B cell (primary cell): Measurements from ENCODE around the gene DAO. TPM values are rescaled to one million over a fixed set of nuclear protein-coding genes. Genes with fewer than 3 reads are reported as not detected.

Experiments used
- ATAC-seq: fragments of 200-7000 bp; cut with Tn5 transposase; one replicate; pipeline ENCODE4 v1.10.0; 2021; ENCODE audit warnings: low read depth, mild to moderate bottlenecking, moderate number of reproducible peaks, moderate library complexity
- CTCF ChIA-PET: fragments of 350-600 bp; sonication (Branson Sonifier 250); formaldehyde crosslinking; loops from one replicate; lab custom pipeline; 2021; ENCODE audit warnings: antibody characterized with exemption, inconsistent platforms; lab: Charles Lee
- POLR2A ChIA-PET: fragments of 350-600 bp; sonication (Branson Sonifier 250); formaldehyde crosslinking; loops from one replicate; lab custom pipeline; 2021; ENCODE audit warnings: antibody characterized with exemption; lab: Charles Lee
- DNase-seq: peaks from one replicate; pipeline ENCODE4 v3.0.0; 2013
- H2AFZ ChIP-seq: 2 replicates; pipeline ENCODE4 v1.6.1; 2012; ENCODE audit warnings: mild to moderate bottlenecking, low read depth, low read length; ENCODE audit not compliant: insufficient read depth, poor library complexity, severe bottlenecking
- H3K27ac ChIP-seq, 2 donors: 1 replicate in 1 of 2; 2 replicates in 1 of 2; pipeline ENCODE4 v1.5.1; 2012 to 2013; ENCODE audit warnings: low read length in 2 of 2, mild to moderate bottlenecking in 2 of 2, moderate library complexity in 1 of 2
- H3K27me3 ChIP-seq, 4 experiments: fragments of 200-600 bp in 1 of 4; sonication (generic) in 1 of 4; replicated peaks in 1 of 4; 1 replicate in 2 of 4; 2 replicates in 2 of 4; pipeline versions ENCODE4 v1.6.1 to v1.7.0; 2013 to 2016; ENCODE audit warnings: low read length in 3 of 4, mild to moderate bottlenecking in 2 of 4, mixed read lengths in 1 of 4, moderate library complexity in 1 of 4; ENCODE audit not compliant: insufficient read depth in 4 of 4, control insufficient read depth in 3 of 4; ENCODE audit errors: control extremely low read depth in 1 of 4
- H3K36me3 ChIP-seq, 2 experiments: replicated peaks in 1 of 2; 1 replicate in 1 of 2; 2 replicates in 1 of 2; pipeline versions ENCODE4 v1.6.1 to v1.7.1; 2013; ENCODE audit warnings: low read length in 1 of 2; ENCODE audit not compliant: insufficient read depth in 2 of 2, control insufficient read depth in 1 of 2; ENCODE audit errors: control extremely low read depth in 1 of 2, extremely low read depth in 1 of 2
- H3K4me1 ChIP-seq, 2 donors: fragments of 200-600 bp in 1 of 2; sonication (generic) in 1 of 2; 1 replicate in 1 of 2; 2 replicates in 1 of 2; pipeline versions ENCODE4 v1.5.1 to v1.6.1; 2013 to 2017; ENCODE audit warnings: low read length in 2 of 2; ENCODE audit not compliant: control insufficient read depth in 2 of 2, insufficient read depth in 2 of 2
- H3K4me2 ChIP-seq: replicated peaks from 2 replicates; pipeline ENCODE3; 2012; ENCODE audit warnings: mild to moderate bottlenecking, low read depth, low read length; ENCODE audit not compliant: poor library complexity, severe bottlenecking
- H3K4me3 ChIP-seq, 5 experiments: fragments of 200-600 bp in 1 of 5; sonication (generic) in 1 of 5; 1 replicate in 3 of 5; 2 replicates in 2 of 5; pipeline versions ENCODE4 v1.5.1 to v1.7.0; 2011 to 2016; ENCODE audit warnings: low read length in 4 of 5, mild to moderate bottlenecking in 4 of 5, low read depth in 2 of 5, control low read depth in 1 of 5, moderate library complexity in 1 of 5; ENCODE audit not compliant: insufficient read depth in 1 of 5; ENCODE audit errors: control extremely low read depth in 1 of 5, extremely low read depth in 1 of 5
- H3K79me2 ChIP-seq: fragments of 200-600 bp; sonication (generic); one replicate; pipeline ENCODE4 v1.6.0; 2016; ENCODE audit warnings: low read length; ENCODE audit not compliant: control insufficient read depth, insufficient read depth
- H3K9ac ChIP-seq: fragments of 200-600 bp; sonication (generic); 2 replicates; pipeline ENCODE4 v1.6.1; 2017; ENCODE audit warnings: mild to moderate bottlenecking, low read length, moderate library complexity
- H3K9me3 ChIP-seq, 3 donors: one replicate each; pipeline versions ENCODE4 v1.6.1 to v1.7.1; 2013; ENCODE audit warnings: low read length in 2 of 3; ENCODE audit not compliant: control insufficient read depth in 2 of 3, insufficient read depth in 1 of 3; ENCODE audit errors: control extremely low read depth in 1 of 3
- H4K20me1 ChIP-seq: 2 replicates; pipeline ENCODE4 v1.6.0; 2012; ENCODE audit warnings: mild to moderate bottlenecking, low read length; ENCODE audit not compliant: insufficient read depth, control insufficient read depth, poor library complexity, severe bottlenecking
- H3K27ac Mint-ChIP-seq: one replicate; pipeline ENCODE4 v1.8.0; 2021; ENCODE audit warnings: mixed read lengths
- H3K27me3 Mint-ChIP-seq: one replicate; pipeline ENCODE4 v1.8.0; 2021; ENCODE audit warnings: mixed read lengths
- H3K4me1 Mint-ChIP-seq: one replicate; pipeline ENCODE4 v1.8.0; 2021; ENCODE audit warnings: mixed read lengths
- H3K4me3 Mint-ChIP-seq: one replicate; pipeline ENCODE4 v1.8.0; 2021; ENCODE audit warnings: mixed read lengths
- H3K9me3 Mint-ChIP-seq: one replicate; pipeline ENCODE4 v1.8.0; 2022; ENCODE audit warnings: mixed read lengths; ENCODE audit not compliant: insufficient read depth
- EZH2 ChIP-seq: IDR thresholded peaks from 2 replicates; pipeline ENCODE4 v1.6.1; 2012; ENCODE audit warnings: borderline replicate concordance, low read depth, mild to moderate bottlenecking, moderate library complexity, low read length; ENCODE audit not compliant: insufficient read depth, poor library complexity, severe bottlenecking
- WGBS: methylation state at CpG from one replicate; pipeline ENCODE4 v1.1.5; 2013; ENCODE audit warnings: missing lambda C conversion rate; ENCODE audit not compliant: insufficient coverage; 5-methylcytosine and 5-hydroxymethylcytosine counted together
- intact Hi-C: fragments of 100-400 bp; cut with micrococcal nuclease; formaldehyde crosslinking; loops from one replicate; pipeline ENCODE4 v1.10.0; 2022
- polyA plus RNA-seq: library from polyadenylated mRNA; depleted of rRNA; stranded (reverse); fragments of >200 nt; gene quantifications from 2 replicates; pipeline ENCODE4 v1.2.3, GENCODE V29; 2012
- total RNA-seq, 2 donors: library from RNA; stranded (reverse); fragments of 120-200 nt in 1 of 2; gene quantifications; 1 replicate in 1 of 2; 2 replicates in 1 of 2; pipeline versions ENCODE4 v1.2.3 to v1.2.4, GENCODE V29; 2013 to 2022
- TF ChIP-seq, protein P1 (sequence below): fragments of 200-600 bp; IDR thresholded peaks from one replicate; pipeline ENCODE4 v1.8.0; 2022; ENCODE audit warnings: antibody characterized with exemption, mild to moderate bottlenecking

The DAO gene
- total and polyA plus RNA-seq, 2 donors (not counting 1 experiment from before 2014, with no cell fraction given) = not detected

DNA sequence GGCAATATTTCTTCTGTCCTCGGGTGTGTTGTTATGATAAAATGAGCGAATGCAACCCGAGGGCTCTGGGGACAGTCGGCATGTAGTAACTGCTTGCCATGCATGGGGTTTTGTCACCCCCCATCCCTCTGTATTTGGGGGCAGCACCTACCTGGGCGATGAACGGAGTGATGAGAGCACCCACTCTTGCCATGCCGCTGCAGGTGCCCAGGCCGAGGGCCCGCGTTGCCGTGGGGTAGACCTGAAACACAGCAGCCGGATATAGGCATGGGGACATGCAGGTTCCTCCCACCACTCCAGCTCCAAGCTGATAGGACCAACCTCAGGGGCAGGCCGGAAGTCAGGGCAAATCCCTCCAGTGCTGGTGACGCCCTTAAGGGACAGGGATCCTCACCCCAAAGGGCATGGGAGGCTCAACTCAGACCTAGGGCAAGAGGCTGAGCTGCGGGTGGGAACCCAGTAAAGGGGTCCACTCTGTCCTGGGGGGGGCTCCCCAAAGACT is 35.8 kb downstream of the DAO start:
- H3K4me1 Mint-ChIP-seq = no peaks in the 10 kb centered on the region
- no peak overlapping the region for H3K4me3 ChIP-seq
- ATAC-seq (no peak), DNase-seq (no peak)
- H3K4me2 ChIP-seq = no peak overlapping the region
- peaks cover 9% of the 10 kb centered on the region for H3K27me3 Mint-ChIP-seq
- H3K27me3 ChIP-seq = no peaks in the 10 kb centered on the region
- no peak overlapping the region for H2AFZ ChIP-seq
- H3K27ac ChIP-seq = no peak overlapping the region
- no peak overlapping the region for H3K27ac Mint-ChIP-seq
- H3K36me3 ChIP-seq = no peaks in the 10 kb centered on the region
- ChIA-PET CTCF (no interaction called here), POLR2A (no interaction called here)
- H3K4me3 Mint-ChIP-seq = no peak overlapping the region
- no peaks in the 10 kb centered on the region for H4K20me1 ChIP-seq
- no peaks in the 10 kb centered on the region for H3K79me2 ChIP-seq
- H3K9me3 Mint-ChIP-seq = peaks cover 4% of the 10 kb centered on the region
- H3K9me3 ChIP-seq = peaks cover 0 to 13% (median 5%) of the 10 kb centered on the region in 3 donors
- intact Hi-C loops = no loop called here
- H3K4me1 ChIP-seq = no peaks in the 10 kb centered on the region
- no peak overlapping the region for H3K9ac ChIP-seq
- WGBS = 93% methylated on average over 15 of the region's 15 CpGs
- no peak for TF ChIP-seq EZH2
- TF ChIP-seq, protein P1, sequence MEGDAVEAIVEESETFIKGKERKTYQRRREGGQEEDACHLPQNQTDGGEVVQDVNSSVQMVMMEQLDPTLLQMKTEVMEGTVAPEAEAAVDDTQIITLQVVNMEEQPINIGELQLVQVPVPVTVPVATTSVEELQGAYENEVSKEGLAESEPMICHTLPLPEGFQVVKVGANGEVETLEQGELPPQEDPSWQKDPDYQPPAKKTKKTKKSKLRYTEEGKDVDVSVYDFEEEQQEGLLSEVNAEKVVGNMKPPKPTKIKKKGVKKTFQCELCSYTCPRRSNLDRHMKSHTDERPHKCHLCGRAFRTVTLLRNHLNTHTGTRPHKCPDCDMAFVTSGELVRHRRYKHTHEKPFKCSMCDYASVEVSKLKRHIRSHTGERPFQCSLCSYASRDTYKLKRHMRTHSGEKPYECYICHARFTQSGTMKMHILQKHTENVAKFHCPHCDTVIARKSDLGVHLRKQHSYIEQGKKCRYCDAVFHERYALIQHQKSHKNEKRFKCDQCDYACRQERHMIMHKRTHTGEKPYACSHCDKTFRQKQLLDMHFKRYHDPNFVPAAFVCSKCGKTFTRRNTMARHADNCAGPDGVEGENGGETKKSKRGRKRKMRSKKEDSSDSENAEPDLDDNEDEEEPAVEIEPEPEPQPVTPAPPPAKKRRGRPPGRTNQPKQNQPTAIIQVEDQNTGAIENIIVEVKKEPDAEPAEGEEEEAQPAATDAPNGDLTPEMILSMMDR = no peak

DNA sequence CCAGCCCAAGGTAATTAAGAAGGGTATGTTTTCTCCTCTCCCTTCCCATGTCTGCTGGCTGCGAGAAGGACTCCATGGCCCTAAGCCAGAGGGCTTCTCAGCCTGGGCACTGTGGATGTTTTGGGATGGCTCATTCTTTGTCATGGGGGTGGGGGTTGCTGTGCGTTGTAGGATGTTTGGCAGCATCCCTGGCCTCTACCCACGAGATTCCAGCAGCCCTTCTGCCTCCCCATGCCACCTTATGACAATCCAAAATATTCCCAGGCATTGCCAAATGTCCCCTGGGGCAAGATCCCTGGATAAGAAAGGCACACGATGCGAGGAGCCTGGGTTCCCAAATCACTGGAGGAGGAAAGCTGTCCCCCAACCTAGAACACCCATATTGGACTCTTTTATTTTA is 36.4 kb downstream of the DAO start:
- Histone ChIP-seq H4K20me1 (no peaks in the 10 kb centered on the region), H3K9me3 (peaks cover 0 to 13% (median 5%) of the 10 kb centered on the region in 3 donors), H3K4me2 (no peak overlapping the region), H3K4me1 (no peaks in the 10 kb centered on the region), H3K27me3 (no peaks in the 10 kb centered on the region), H3K27ac (no peak overlapping the region), H2AFZ (no peak overlapping the region), H3K79me2 (no peaks in the 10 kb centered on the region), H3K36me3 (no peaks in the 10 kb centered on the region), H3K4me3 (no peak overlapping the region), H3K9ac (no peak overlapping the region)
- no peak overlapping the region for H3K4me3 Mint-ChIP-seq
- ATAC-seq (no peak), DNase-seq (no peak)
- intact Hi-C loops = no loop called here
- WGBS = 80% methylated on average over 1 of the region's 5 CpGs
- CTCF ChIA-PET = no interaction called here
- POLR2A ChIA-PET = no interaction called here
- no peak overlapping the region for H3K27ac Mint-ChIP-seq
- peaks cover 12% of the 10 kb centered on the region for H3K27me3 Mint-ChIP-seq
- no peaks in the 10 kb centered on the region for H3K4me1 Mint-ChIP-seq
- H3K9me3 Mint-ChIP-seq = peaks cover 4% of the 10 kb centered on the region
- TF ChIP-seq, protein P1 = no peak
- no peak for TF ChIP-seq EZH2
